Epidermal melanocyte (primary cell): ENCODE data around the gene CMTR2.

Experiments used
- DNase-seq: peaks from one replicate; pipeline ENCODE4 v3.0.0; 2011; ENCODE audit warnings: low spot score; ENCODE audit not compliant: insufficient read length

Gene CMTR2

GRCh38 chr16:71276589-71277334 is 12.4 kb downstream of the CMTR2 start:
- no peak for DNase-seq

GRCh38 chr16:71273384-71273783 is 15.8 kb downstream of the CMTR2 start:
- DNase-seq, result no peak

- DNase-seq, result no peak
Measured at GRCh38 chr16:71264299-71264698, 24.9 kb downstream of the CMTR2 start.

- DNase-seq, result no peak
Measured at GRCh38 chr16:71263582-71263981, 25.6 kb downstream of the CMTR2 start.

- no peak for DNase-seq
Measured at GRCh38 chr16:71262391-71262790, 26.8 kb downstream of the CMTR2 start.

- DNase-seq, result no peak
Measured at GRCh38 chr16:71260995-71261394, 28.2 kb downstream of the CMTR2 start.

GRCh38 chr16:71259086-71259485 is 30.1 kb downstream of the CMTR2 start:
- no peak for DNase-seq

- no peak for DNase-seq
Measured at GRCh38 chr16:71258372-71258771, 30.8 kb downstream of the CMTR2 start.

GRCh38 chr16:71257768-71258167 is 31.4 kb downstream of the CMTR2 start:
- no peak for DNase-seq

- no peak for DNase-seq
Measured at GRCh38 chr16:71255721-71256120, 33.5 kb downstream of the CMTR2 start.

GRCh38 chr16:71254832-71255525 is 34.2 kb downstream of the CMTR2 start:
- DNase-seq, result no peak

GRCh38 chr16:71250461-71251235 is 38.6 kb downstream of the CMTR2 start:
- DNase-seq, result no peak

GRCh38 chr16:71249399-71249798 is 39.8 kb downstream of the CMTR2 start:
- DNase-seq, result no peak

GRCh38 chr16:71247478-71247877 is 41.7 kb downstream of the CMTR2 start:
- no peak for DNase-seq

- no peak for DNase-seq
Measured at GRCh38 chr16:71246309-71246708, 42.9 kb downstream of the CMTR2 start.

- DNase-seq, result no peak
Measured at GRCh38 chr16:71244521-71244920, 44.7 kb downstream of the CMTR2 start.

- DNase-seq, result no peak
Measured at GRCh38 chr16:71242601-71243000, 46.6 kb downstream of the CMTR2 start.

- DNase-seq, result no peak
Measured at GRCh38 chr16:71242036-71242435, 47.2 kb downstream of the CMTR2 start.
